IMR-90 (cell line): ENCODE data around the gene SGPL1. TPM values are rescaled to one million over a fixed set of nuclear protein-coding genes. Genes with fewer than 3 reads are reported as not detected.

ENCODE experiments used
- ATAC-seq: fragments of 200-7000 bp; cut with Tn5 transposase; 2 replicates; pipeline ENCODE4 v1.9.1; 2020; ENCODE audit warnings: low read depth, mild to moderate bottlenecking, moderate library complexity
- BruUV-seq: library from RNA; stranded (reverse); fragments of 400-500 nt; replicated peaks from 2 replicates; lab custom pipeline; 2021; lab: Mats Ljungman, UMichigan
- CTCF ChIA-PET: fragments of 300-600 bp; formaldehyde crosslinking; extraction: SDS; loops from one replicate; lab custom pipeline; 2021; ENCODE audit warnings: antibody characterized with exemption; lab: Yijun Ruan, JAX
- POLR2A ChIA-PET: fragments of 300-600 bp; sonication (Branson Sonifier 250); formaldehyde crosslinking; loops from one replicate; lab custom pipeline; 2022; ENCODE audit warnings: antibody characterized with exemption; ENCODE audit not compliant: unreplicated experiment; lab: Charles Lee
- DNase-seq: peaks from one replicate; pipeline ENCODE4 v3.0.0; 2013
- H2AFZ ChIP-seq: replicated peaks from 2 replicates; pipeline ENCODE3; 2013; ENCODE audit warnings: low read length, mild to moderate bottlenecking; ENCODE audit not compliant: poor library complexity
- H2AK5ac ChIP-seq: 2 replicates; pipeline ENCODE4 v1.6.1; 2013; ENCODE audit warnings: low read depth, low read length, inconsistent platforms
- H2AK9ac ChIP-seq: replicated peaks from 2 replicates; pipeline ENCODE3; 2013; ENCODE audit warnings: mild to moderate bottlenecking, low read depth, low read length, moderate library complexity; ENCODE audit not compliant: poor library complexity
- H2BK120ac ChIP-seq: 2 replicates; pipeline ENCODE4 v1.6.1; 2013; ENCODE audit warnings: low read depth, low read length, inconsistent platforms
- H2BK15ac ChIP-seq: 3 replicates; pipeline ENCODE4 v1.6.1; 2013; ENCODE audit warnings: low read depth, low read length, inconsistent platforms
- H2BK20ac ChIP-seq: 2 replicates; pipeline ENCODE4 v1.6.1; 2013; ENCODE audit warnings: low read depth, mild to moderate bottlenecking, inconsistent platforms, low read length, moderate library complexity
- H2BK5ac ChIP-seq: 2 replicates; pipeline ENCODE4 v1.6.1; 2013; ENCODE audit warnings: mild to moderate bottlenecking, low read depth, low read length, inconsistent platforms; ENCODE audit not compliant: poor library complexity, severe bottlenecking
- H3K14ac ChIP-seq: replicated peaks from 2 replicates; pipeline ENCODE4 v1.6.1; 2013; ENCODE audit warnings: low read depth, low read length, inconsistent platforms
- H3K18ac ChIP-seq: 2 replicates; pipeline ENCODE4 v1.6.1; 2013; ENCODE audit warnings: low read depth, low read length, control low read depth
- H3K23ac ChIP-seq: 2 replicates; pipeline ENCODE4 v1.6.1; 2013; ENCODE audit warnings: low read depth, low read length, inconsistent platforms
- H3K27ac ChIP-seq: 2 replicates; pipeline ENCODE4 v1.5.1; 2013; ENCODE audit warnings: mild to moderate bottlenecking, control low read depth, low read length; ENCODE audit not compliant: insufficient read depth
- H3K27me3 ChIP-seq: 2 replicates; pipeline ENCODE4 v1.6.1; 2013; ENCODE audit warnings: low read length; ENCODE audit not compliant: control insufficient read depth, insufficient read depth
- H3K36me3 ChIP-seq: 2 replicates; pipeline ENCODE4 v1.6.1; 2013; ENCODE audit warnings: low read length, mixed read lengths; ENCODE audit not compliant: control insufficient read depth, insufficient read depth
- H3K4ac ChIP-seq: 2 replicates; pipeline ENCODE4 v1.6.1; 2013; ENCODE audit warnings: low read depth, low read length, inconsistent platforms
- H3K4me1 ChIP-seq: 2 replicates; pipeline ENCODE4 v1.6.1; 2013; ENCODE audit warnings: low read length, mixed read lengths; ENCODE audit not compliant: control insufficient read depth, insufficient read depth
- H3K4me2 ChIP-seq: 2 replicates; pipeline ENCODE4 v1.6.1; 2013; ENCODE audit warnings: low read depth, mild to moderate bottlenecking, control low read depth, low read length, moderate library complexity
- H3K4me3 ChIP-seq: 2 replicates; pipeline ENCODE4 v1.5.1; 2013; ENCODE audit warnings: low read depth, mild to moderate bottlenecking, control low read depth, low read length, moderate library complexity; ENCODE audit not compliant: insufficient read depth
- H3K56ac ChIP-seq: 2 replicates; pipeline ENCODE4 v1.6.1; 2013; ENCODE audit warnings: low read length, inconsistent platforms; ENCODE audit not compliant: insufficient read depth; ENCODE audit errors: extremely low read depth
- H3K79me1 ChIP-seq, 2 experiments: 2 replicates each; pipeline ENCODE4 v1.6.1; 2013; ENCODE audit warnings: low read length in 2 of 2, inconsistent platforms in 1 of 2, low read depth in 1 of 2
- H3K9ac ChIP-seq: 2 replicates; pipeline ENCODE4 v1.6.1; 2013; ENCODE audit warnings: low read depth, low read length, control low read depth
- H3K9me1 ChIP-seq: 2 replicates; pipeline ENCODE4 v1.6.1; 2013; ENCODE audit warnings: low read length, inconsistent platforms; ENCODE audit not compliant: insufficient read depth
- H3K9me3 ChIP-seq: 2 replicates; pipeline ENCODE4 v1.6.1; 2013; ENCODE audit warnings: low read length; ENCODE audit not compliant: control insufficient read depth, insufficient read depth
- H4K20me1 ChIP-seq: 2 replicates; pipeline ENCODE4 v1.6.1; 2013; ENCODE audit warnings: low read length, inconsistent platforms; ENCODE audit not compliant: insufficient read depth
- H4K5ac ChIP-seq: 2 replicates; pipeline ENCODE4 v1.6.1; 2013; ENCODE audit warnings: mild to moderate bottlenecking, low read depth, low read length, control low read depth
- H4K8ac ChIP-seq, 2 experiments: 2 replicates each; pipeline ENCODE4 v1.6.1; 2013; ENCODE audit warnings: low read depth in 2 of 2, low read length in 2 of 2, control low read depth in 1 of 2, inconsistent platforms in 1 of 2
- H4K91ac ChIP-seq: 2 replicates; pipeline ENCODE4 v1.6.1; 2013; ENCODE audit warnings: low read depth, low read length, inconsistent platforms; ENCODE audit not compliant: insufficient read depth
- BHLHE40 ChIP-seq: fragments of 150-350 bp; IDR thresholded peaks from 2 replicates; pipeline ENCODE4 v1.6.1; 2016; ENCODE audit warnings: mild to moderate bottlenecking, low read depth, low read length
- CEBPB ChIP-seq: IDR thresholded peaks from 2 replicates; pipeline ENCODE4 v1.6.1; 2012; ENCODE audit warnings: low read depth, low read length, improper control_type of control experiment
- CHD1 ChIP-seq: IDR thresholded peaks from 2 replicates; pipeline ENCODE4 v1.6.1; 2012; ENCODE audit warnings: low read depth, low read length, improper control_type of control experiment
- CTCF ChIP-seq: conservative IDR thresholded peaks from 2 replicates; pipeline ENCODE4 v1.5.1; 2012; ENCODE audit warnings: mild to moderate bottlenecking, low read depth, low read length, improper control_type of control experiment
- ELK1 ChIP-seq: fragments of 150-350 bp; IDR thresholded peaks from 2 replicates; pipeline ENCODE4 v1.6.1; 2016; ENCODE audit warnings: low read depth, mild to moderate bottlenecking, low read length, moderate library complexity, borderline replicate concordance
- FOS ChIP-seq: fragments of 150-350 bp; IDR thresholded peaks from 2 replicates; pipeline ENCODE4 v1.6.1; 2016; ENCODE audit warnings: low read depth, low read length
- MAFK ChIP-seq: IDR thresholded peaks from 2 replicates; pipeline ENCODE4 v1.6.1; 2012; ENCODE audit warnings: low read depth, low read length, improper control_type of control experiment
- MAZ ChIP-seq: IDR thresholded peaks from 2 replicates; pipeline ENCODE4 v1.6.1; 2012; ENCODE audit warnings: low read depth, mild to moderate bottlenecking, low read length, improper control_type of control experiment, moderate library complexity, borderline replicate concordance
- MXI1 ChIP-seq: IDR thresholded peaks from 2 replicates; pipeline ENCODE4 v1.6.1; 2012; ENCODE audit warnings: low read depth, mild to moderate bottlenecking, low read length, moderate library complexity, borderline replicate concordance
- NFE2L2 ChIP-seq: fragments of 150-350 bp; IDR thresholded peaks from 2 replicates; pipeline ENCODE4 v1.6.1; 2016; ENCODE audit warnings: low read depth, mild to moderate bottlenecking, low read length
- POLR2A ChIP-seq: IDR thresholded peaks from 2 replicates; pipeline ENCODE4 v1.6.1; 2012; ENCODE audit warnings: mild to moderate bottlenecking, low read depth, low read length
- RAD21 ChIP-seq: IDR thresholded peaks from 2 replicates; pipeline ENCODE4 v1.6.1; 2012; ENCODE audit warnings: low read length, improper control_type of control experiment
- RCOR1 ChIP-seq: IDR thresholded peaks from 2 replicates; pipeline ENCODE4 v1.6.1; 2012; ENCODE audit warnings: mild to moderate bottlenecking, low read length, improper control_type of control experiment; ENCODE audit not compliant: insufficient replicate concordance
- RFX5 ChIP-seq: IDR thresholded peaks from 2 replicates; pipeline ENCODE4 v1.8.0; 2012; ENCODE audit warnings: low read depth, mild to moderate bottlenecking, low read length, moderate library complexity
- SMC3 ChIP-seq: fragments of 150-350 bp; IDR thresholded peaks from 2 replicates; pipeline ENCODE4 v1.6.1; 2016; ENCODE audit warnings: low read depth, mild to moderate bottlenecking, antibody characterized with exemption, low read length, moderate library complexity
- USF2 ChIP-seq: fragments of 150-350 bp; IDR thresholded peaks from 2 replicates; pipeline ENCODE4 v1.6.1; 2017; ENCODE audit warnings: mild to moderate bottlenecking, antibody characterized with exemption, low read length, low read depth
- WGBS, 2 experiments: methylation state at CpG; one replicate each; pipeline versions ENCODE4 v1.1.5 to v1.1.7; 2013; ENCODE audit warnings: missing lambda C conversion rate in 2 of 2; ENCODE audit not compliant: insufficient read length in 1 of 2; ENCODE audit errors: extremely low coverage in 2 of 2; 5-methylcytosine and 5-hydroxymethylcytosine counted together
- dilution Hi-C: fragments of 300-500 bp; cut with HindIII; formaldehyde crosslinking; loops from one replicate; pipeline ENCODE4 v1.14.3; 2018; ENCODE audit warnings: low sequenced_read_pairs; ENCODE audit not compliant: unreplicated experiment
- in situ Hi-C: fragments of 300-500 bp; cut with MboI; formaldehyde crosslinking; loops from 3 replicates; pipeline ENCODE4 v1.14.3; 2019; ENCODE audit warnings: low sequenced_read_pairs, inconsistent platforms, mixed read lengths
- intact Hi-C: fragments of 100-400 bp; cut with micrococcal nuclease; formaldehyde crosslinking; loops from 2 replicates; pipeline ENCODE4 v1.10.0; 2022
- polyA plus RNA-seq, 3 experiments: library from polyadenylated mRNA; depleted of rRNA; stranded (reverse); fragments of >200 nt; gene quantifications; 2 replicates each; pipeline ENCODE4 v1.2.3, GENCODE V29; 2012; ENCODE audit warnings: low replicate concordance in 1 of 3
- total RNA-seq: library from RNA; depleted of rRNA; stranded (reverse); fragments of >200 nt; gene quantifications from 2 replicates; pipeline ENCODE4 v1.2.3, GENCODE V29; 2012

Gene SGPL1
- total and polyA plus RNA-seq, 2 of the 4 experiments (the other 2 are of a cell fraction), result 12.2 to 26.7 TPM

- H2BK20ac ChIP-seq, result no peak overlapping the region
- H4K91ac ChIP-seq, result no peak overlapping the region
- no peak overlapping the region for H3K23ac ChIP-seq
- no TSS peak for BruUV-seq
- H2BK120ac ChIP-seq, result no peak overlapping the region
- no peak overlapping the region for H4K8ac ChIP-seq
- no peak overlapping the region for H2AK9ac ChIP-seq
- DNase-seq, result no peak
- H3K36me3 ChIP-seq, result no peaks in the 10 kb centered on the region
- dilution Hi-C loops, result no loop called here
- no peak overlapping the region for H3K4me2 ChIP-seq
- no peaks in the 10 kb centered on the region for H3K9me1 ChIP-seq
- H3K18ac ChIP-seq, result no peak overlapping the region
- H3K4me3 ChIP-seq, result no peak overlapping the region
- no peak overlapping the region for H3K27ac ChIP-seq
- no peak for ATAC-seq
- TF ChIP-seq NFE2L2 (no peak), CHD1 (no peak), BHLHE40 (no peak), RCOR1 (no peak), SMC3 (no peak), FOS (no peak), USF2 (no peak), MAFK (no peak), POLR2A (no peak), RAD21 (no peak), MAZ (no peak), RFX5 (no peak), MXI1 (no peak), CTCF (no peak), CEBPB (no peak), ELK1 (no peak)
- H2AK5ac ChIP-seq, result no peak overlapping the region
- CTCF ChIA-PET, result interaction anchor here (0.6 kb wide), 1 partner anchor 69 kb away, joined by 4 read pairs; no protein-coding TSS in a partner anchor
- in situ Hi-C loops, result no loop called here
- H3K9me3 ChIP-seq, result no peaks in the 10 kb centered on the region
- no peak overlapping the region for H4K5ac ChIP-seq
- H3K4me1 ChIP-seq, result no peaks in the 10 kb centered on the region
- no peaks in the 10 kb centered on the region for H4K20me1 ChIP-seq
- no peaks in the 10 kb centered on the region for H3K79me1 ChIP-seq
- H3K4ac ChIP-seq, result no peak overlapping the region
- H2AFZ ChIP-seq, result no peak overlapping the region
- WGBS, 2 experiments, result 66% methylated on average over 2 of the region's 9 CpGs; no CpG with 5 or more reads in 1 of the 2 experiments
- peaks cover 55% of the 10 kb centered on the region for H3K27me3 ChIP-seq
- intact Hi-C loops, result no loop called here
- H2BK15ac ChIP-seq, result no peak overlapping the region
- POLR2A ChIA-PET, result no interaction called here
- H3K9ac ChIP-seq, result no peak overlapping the region
- H3K56ac ChIP-seq, result no peak overlapping the region
- H2BK5ac ChIP-seq, result no peak overlapping the region
- H3K14ac ChIP-seq, result no peak overlapping the region
These were observed 37.4 kb upstream of the SGPL1 start for GRCh38 chr10:70778267-70778924.
